GM19099 (cell line): ENCODE measurements around the gene CXCR1.

Experiments used
- POLR2A ChIP-seq: IDR thresholded peaks from 3 replicates; pipeline ENCODE4 v1.6.1; 2011; ENCODE audit warnings: low read depth; ENCODE audit not compliant: insufficient read length; ENCODE audit errors: extremely low read depth

The CXCR1 gene

GRCh38 chr2:218166791-218167190 lies at the start of gene CXCR1:
Gene CXCR1, minus strand, starts transcription at chr2:218166962. Its CDS starts 1,751 bp downstream, at chr2:218165211.
- no peak for TF ChIP-seq POLR2A

DNA sequence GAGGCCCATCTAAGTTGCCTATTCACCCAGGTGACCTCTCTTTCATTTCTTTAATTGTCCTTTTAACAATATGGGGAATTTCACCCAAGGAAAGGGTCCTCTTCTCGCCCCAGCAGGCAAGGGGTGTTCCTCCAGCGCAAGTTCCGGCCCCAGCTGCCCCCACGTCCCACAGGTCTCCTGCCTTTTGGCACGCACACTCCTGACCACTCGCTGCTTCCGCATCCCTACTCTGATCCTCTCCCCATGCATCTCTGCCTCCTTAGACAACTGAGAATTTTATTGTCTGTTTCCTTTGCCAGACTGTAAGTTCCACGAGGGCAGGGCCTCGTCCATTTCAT lies 49.5 kb upstream of the CXCR1 start:
- TF ChIP-seq POLR2A: no peak

DNA sequence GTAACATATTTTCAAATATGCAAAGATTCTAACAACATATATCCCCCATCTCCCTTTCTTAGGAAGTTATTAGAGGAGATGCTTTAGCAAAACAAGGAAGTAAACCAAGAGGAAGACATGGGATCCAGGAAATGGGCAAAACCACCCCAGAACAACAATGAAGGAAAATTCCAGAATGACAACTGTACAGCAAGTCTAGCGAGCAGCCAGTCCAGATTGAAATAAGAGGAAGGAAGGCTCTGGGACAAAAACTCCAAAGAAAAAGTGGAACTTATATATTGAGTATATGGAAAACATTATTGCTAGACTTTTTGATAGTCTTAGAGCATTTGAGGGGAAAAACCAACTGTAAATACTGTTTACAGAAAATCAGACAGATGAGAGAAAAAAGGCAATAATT lies 47.4 kb upstream of the CXCR1 start:
- TF ChIP-seq POLR2A: no peak

GRCh38 chr2:218209078-218209477 lies 42.3 kb upstream of the CXCR1 start:
- no peak for TF ChIP-seq POLR2A

DNA sequence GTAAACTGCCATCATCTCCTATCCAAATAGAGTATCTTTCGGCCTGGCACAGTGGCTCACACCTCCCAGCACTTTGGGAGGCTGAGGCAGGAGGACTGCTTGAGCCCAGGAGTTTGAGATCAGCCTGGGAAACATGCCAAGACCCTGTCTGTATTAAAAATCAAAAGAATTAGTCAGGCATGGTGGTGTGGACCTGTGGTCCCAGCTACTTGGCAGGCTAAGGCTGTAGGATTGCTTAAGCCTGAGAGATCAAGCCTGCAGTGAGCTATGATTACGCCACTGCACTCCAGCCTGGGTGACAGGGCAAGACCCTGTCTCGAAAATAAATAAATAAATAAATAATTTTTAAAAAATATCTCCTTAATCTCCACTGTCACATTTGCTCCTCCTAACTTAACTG lies 35.5 kb upstream of the CXCR1 start:
- no peak for TF ChIP-seq POLR2A

- TF ChIP-seq POLR2A: no peak
Observed at GRCh38 chr2:218196974-218197373, 30.2 kb upstream of the CXCR1 start.

DNA sequence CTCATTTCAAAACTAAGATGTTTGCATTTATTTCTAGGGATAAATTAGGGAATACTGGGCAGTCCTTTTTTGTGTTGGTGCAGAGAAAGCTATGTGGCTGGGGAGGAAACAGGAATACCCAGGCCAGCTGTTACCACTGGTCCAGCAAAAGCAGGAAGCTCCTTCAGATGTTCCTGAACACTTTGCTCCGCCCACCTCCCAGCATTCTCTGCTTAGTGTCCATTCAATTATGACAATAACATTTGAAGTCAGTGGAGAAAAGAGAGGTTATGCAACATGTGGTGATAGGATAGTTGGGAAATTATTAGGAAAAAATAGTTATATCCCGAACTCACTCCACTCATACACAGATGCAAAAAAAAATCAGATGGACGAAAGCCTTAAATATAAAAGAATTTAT lies 28.1 kb upstream of the CXCR1 start:
- no peak for TF ChIP-seq POLR2A

DNA sequence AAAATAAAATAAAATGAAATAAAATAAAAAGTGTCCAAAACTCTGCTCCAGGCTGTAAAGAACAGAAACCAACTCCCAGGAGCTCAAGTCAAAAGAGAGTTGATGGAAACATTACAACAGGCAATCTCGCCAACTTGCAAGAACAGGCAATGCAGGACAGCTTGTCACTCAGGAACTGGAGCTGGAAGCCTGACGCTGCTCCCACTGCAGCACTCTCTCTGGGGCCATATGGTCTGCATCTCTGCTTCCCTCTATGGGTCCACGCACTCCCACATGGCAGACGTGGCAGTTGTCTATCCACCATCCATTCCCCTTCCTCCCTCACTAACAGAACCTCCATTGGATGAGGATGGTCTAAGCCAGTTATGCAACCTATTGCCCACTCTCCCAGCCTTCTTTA lies 26.9 kb upstream of the CXCR1 start:
- no peak for TF ChIP-seq POLR2A

DNA sequence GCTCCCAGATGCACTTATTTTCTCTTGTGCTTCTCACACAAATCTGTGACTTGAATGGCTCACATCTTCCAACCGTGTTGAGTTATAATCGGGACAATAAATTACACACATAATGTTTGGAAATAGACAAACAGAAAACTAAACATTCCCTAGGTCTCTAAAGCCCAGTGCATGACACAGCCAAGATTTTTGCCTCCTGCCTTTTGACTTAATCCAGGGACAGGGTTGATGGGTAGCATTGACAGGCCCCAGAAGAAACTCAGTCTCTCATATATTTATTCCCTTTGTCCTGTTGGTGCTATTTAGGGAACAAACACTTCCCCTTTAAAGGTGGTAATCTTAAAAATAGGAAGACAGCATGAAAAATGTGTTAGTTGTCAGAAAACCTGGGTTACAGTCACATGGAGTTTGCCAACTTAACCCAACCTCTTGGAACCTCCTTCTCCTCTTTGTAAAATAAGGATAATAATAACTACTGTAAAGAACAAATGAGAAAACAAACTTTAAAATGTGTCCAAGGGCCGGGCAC lies 26.2 kb upstream of the CXCR1 start:
- no peak for TF ChIP-seq POLR2A

DNA sequence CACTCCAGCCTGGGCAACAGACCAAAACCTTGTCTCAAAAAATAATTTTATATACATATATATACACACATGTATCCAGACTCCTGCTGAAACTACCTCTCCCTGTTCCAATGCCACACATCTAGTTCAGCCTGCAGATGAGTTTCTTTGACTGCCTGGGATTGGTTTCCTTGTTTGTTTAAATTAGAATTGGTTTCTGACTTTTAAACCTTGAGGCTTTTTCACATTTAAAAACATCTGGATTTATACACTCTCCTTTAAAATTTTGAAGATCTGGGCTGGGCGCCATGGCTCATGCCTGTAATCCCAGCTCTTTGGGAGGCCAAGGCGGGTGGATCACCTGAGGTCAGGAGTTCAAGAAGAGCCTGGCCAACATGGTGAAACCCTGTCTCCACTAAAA lies 21.8 kb upstream of the CXCR1 start:
- TF ChIP-seq POLR2A: no peak

GRCh38 chr2:218187296-218188015 lies 20.7 kb upstream of the CXCR1 start:
- no peak for TF ChIP-seq POLR2A

DNA sequence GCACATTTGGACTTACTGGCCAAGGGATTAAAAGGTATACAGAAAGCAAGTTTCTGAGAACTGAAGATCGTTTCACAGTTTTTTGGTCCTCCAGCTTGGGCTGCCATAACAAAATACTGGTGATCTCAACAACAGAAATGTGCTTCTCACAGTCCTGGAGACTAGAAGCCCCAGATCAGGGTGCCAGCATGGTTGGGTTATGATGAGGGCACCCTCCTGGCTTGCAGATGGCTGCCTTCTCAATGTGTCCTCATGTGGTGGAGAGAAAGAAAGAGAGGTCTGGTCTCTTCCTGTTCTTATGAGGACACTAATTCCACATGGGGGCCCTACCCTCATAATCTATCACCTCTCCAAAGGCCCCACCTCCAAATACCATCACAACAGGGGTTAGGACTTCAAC lies 20.1 kb upstream of the CXCR1 start:
- TF ChIP-seq POLR2A: no peak

DNA sequence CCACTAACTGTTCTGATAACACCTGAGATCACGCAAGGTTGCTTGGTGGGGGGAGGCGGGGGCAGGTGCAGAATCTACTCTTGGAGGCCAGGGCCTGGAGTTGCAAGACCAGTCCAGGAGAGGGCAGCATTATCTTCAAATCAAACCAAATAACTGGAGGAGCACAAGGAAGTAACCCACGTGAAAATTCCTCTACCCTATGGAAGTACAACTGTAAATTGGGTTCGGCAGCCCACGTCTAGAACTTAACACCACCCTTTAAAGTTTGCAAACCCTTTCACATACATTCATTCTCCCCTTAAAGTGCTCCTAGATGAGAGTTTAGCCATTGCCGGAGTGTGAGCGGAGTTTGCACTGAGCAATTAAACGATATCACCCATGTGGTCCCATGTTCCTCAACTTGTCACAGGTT lies 19.6 kb upstream of the CXCR1 start:
- TF ChIP-seq POLR2A: no peak

- no peak for TF ChIP-seq POLR2A
Observed at GRCh38 chr2:218184331-218184730, 17.6 kb upstream of the CXCR1 start.

DNA sequence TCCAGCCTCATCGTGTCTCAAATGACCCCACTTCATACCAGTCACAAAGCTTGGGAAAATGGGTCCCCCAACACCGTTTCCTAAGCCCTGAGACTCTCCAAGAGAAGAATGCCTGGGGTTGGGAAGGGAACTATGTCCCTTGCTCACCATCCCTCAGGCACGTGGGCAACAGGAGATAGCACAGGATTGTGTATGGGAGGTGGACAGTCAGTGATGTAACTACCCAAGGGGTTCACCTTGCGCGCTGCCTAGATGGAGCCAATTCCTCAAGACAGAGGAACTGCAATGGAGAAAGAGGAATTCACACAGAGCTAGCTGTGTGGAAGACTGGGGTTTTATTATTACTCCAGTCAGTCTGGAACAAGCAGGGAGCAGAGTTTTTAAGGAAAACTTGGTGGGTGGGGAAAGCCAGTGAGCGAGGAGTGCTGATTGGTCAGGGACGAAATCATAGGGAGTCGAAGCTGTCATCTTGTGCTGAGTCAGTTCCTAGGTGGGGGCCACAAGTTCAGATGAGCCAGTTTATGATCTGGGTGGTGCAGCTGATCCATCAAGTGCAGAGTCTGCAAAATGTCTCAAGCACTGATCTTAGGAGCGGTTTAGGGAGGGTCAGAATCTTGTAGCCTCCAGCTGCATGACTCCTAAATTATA lies 13.8 kb upstream of the CXCR1 start:
- TF ChIP-seq POLR2A: no peak

DNA sequence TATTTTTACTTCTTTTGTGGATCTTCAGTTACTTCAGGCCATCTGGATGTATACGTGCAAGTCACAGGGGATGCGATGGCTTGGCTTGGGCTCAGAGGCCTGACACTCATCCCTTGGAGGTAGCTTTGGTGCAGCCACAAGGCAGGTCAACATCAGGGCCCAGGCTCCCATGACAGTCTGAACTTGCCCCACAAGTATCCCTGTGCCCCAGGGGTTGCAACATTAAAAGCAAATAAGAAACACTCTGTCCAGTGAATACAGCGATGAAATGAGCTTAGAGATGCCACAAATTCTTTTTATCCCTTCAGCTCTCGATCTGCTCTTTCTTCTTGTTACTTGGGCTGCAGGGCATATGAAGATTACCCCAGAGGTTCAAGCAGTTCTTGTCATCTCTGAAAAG lies 13.0 kb upstream of the CXCR1 start:
- TF ChIP-seq POLR2A: no peak
